Loucy (cell line): Measurements from ENCODE around the gene THPO.

Source experiments
- H2AFZ ChIP-seq: fragments of 200-600 bp; sonication (generic); 2 replicates; pipeline ENCODE4 v1.6.0; 2016; ENCODE audit warnings: antibody characterized with exemption, mild to moderate bottlenecking, low read length, moderate library complexity
- H3F3A ChIP-seq: fragments of 200-600 bp; 2 replicates; pipeline ENCODE4 v1.6.0; 2016; ENCODE audit warnings: antibody characterized with exemption, low read depth, mild to moderate bottlenecking
- H3K27me3 ChIP-seq: fragments of 200-600 bp; sonication (generic); 2 replicates; pipeline ENCODE4 v1.6.1; 2014; ENCODE audit warnings: low read length, mild to moderate bottlenecking; ENCODE audit not compliant: insufficient read depth, poor library complexity, severe bottlenecking
- H3K36me3 ChIP-seq: fragments of 200-600 bp; sonication (generic); 2 replicates; pipeline ENCODE4 v1.6.1; 2016; ENCODE audit warnings: low read length; ENCODE audit not compliant: insufficient read depth
- H3K4me1 ChIP-seq: fragments of 200-600 bp; sonication (generic); 2 replicates; pipeline ENCODE4 v1.5.1; 2014; ENCODE audit warnings: low read length, mild to moderate bottlenecking; ENCODE audit not compliant: insufficient read depth, poor library complexity, severe bottlenecking
- H3K4me2 ChIP-seq: fragments of 200-600 bp; sonication (generic); 2 replicates; pipeline ENCODE4 v1.6.0; 2014; ENCODE audit warnings: antibody characterized with exemption, low read length, low read depth, mild to moderate bottlenecking; ENCODE audit not compliant: poor library complexity, severe bottlenecking
- H3K4me3 ChIP-seq: fragments of 200-600 bp; sonication (generic); 2 replicates; pipeline ENCODE4 v1.5.1; 2014; ENCODE audit warnings: low read length, mild to moderate bottlenecking, mixed read lengths; ENCODE audit not compliant: poor library complexity, severe bottlenecking
- H3K79me2 ChIP-seq: fragments of 200-600 bp; sonication (generic); 2 replicates; pipeline ENCODE4 v1.6.1; 2014; ENCODE audit warnings: low read length; ENCODE audit not compliant: insufficient read depth
- H3K9ac ChIP-seq: fragments of 200-600 bp; sonication (generic); 2 replicates; pipeline ENCODE4 v1.6.0; 2014; ENCODE audit warnings: mild to moderate bottlenecking, low read depth, low read length, moderate library complexity; ENCODE audit not compliant: poor library complexity, severe bottlenecking
- H3K9me2 ChIP-seq: fragments of 200-600 bp; sonication (generic); replicated peaks from 2 replicates; pipeline ENCODE4 v1.6.1; 2016; ENCODE audit warnings: low read depth, low read length, mixed read lengths
- H3K9me3 ChIP-seq: fragments of 200-600 bp; sonication (generic); 2 replicates; pipeline ENCODE4 v1.6.1; 2014; ENCODE audit warnings: mild to moderate bottlenecking, antibody characterized with exemption, low read length, low read depth; ENCODE audit not compliant: insufficient read depth
- H4K20me1 ChIP-seq: fragments of 200-600 bp; sonication (generic); 2 replicates; pipeline ENCODE4 v1.6.0; 2014; ENCODE audit warnings: antibody characterized with exemption, low read length, mild to moderate bottlenecking; ENCODE audit not compliant: insufficient read depth, poor library complexity, severe bottlenecking
- EZH2phosphoT487 ChIP-seq: fragments of 200-600 bp; IDR thresholded peaks from 2 replicates; pipeline ENCODE4 v1.6.1; 2018; ENCODE audit warnings: antibody characterized with exemption, mild to moderate bottlenecking, moderate library complexity, borderline replicate concordance
- TF ChIP-seq, protein P1 (sequence below): fragments of 200-600 bp; sonication (generic); conservative IDR thresholded peaks from 2 replicates; pipeline ENCODE4 v1.5.1; 2014; ENCODE audit warnings: mild to moderate bottlenecking, antibody characterized with exemption, low read length

THPO gene

DNA sequence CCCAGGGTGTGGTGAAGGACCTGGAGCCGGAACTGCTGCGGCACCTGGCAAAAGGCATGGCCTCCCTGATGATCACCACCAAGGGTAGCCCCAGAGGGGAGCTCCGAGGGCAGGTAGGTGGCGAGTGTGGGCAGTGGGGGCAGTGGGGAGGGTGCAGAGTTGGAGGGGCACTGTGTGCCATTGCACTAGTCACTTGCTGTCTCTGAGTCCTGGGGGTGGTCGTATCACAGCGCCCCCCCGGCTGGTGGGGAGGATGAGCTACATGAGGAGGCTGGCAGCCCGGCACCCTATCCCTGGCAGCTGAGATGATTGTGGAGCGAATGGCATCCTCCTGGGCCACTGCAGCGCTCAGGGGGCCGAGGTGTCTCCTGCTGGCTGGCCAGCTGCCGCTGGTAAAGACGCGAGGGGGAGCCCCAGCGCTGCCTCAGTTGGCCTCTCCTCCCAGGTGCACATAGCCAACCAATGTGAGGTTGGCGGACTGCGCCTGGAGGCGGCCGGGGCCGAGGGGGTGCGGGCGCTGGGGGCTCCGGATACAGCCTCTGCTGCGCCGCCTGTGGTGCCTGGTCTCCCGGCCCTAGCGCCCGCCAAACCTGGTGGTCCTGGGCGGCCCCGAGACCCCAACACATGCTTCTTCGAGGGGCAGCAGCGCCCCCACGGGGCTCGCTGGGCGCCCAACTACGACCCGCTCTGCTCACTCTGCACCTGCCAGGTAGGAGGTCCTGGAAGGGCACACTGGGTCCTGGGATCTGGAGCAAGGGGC, 8.2 kb upstream of the THPO start:
- TF ChIP-seq, protein P1, sequence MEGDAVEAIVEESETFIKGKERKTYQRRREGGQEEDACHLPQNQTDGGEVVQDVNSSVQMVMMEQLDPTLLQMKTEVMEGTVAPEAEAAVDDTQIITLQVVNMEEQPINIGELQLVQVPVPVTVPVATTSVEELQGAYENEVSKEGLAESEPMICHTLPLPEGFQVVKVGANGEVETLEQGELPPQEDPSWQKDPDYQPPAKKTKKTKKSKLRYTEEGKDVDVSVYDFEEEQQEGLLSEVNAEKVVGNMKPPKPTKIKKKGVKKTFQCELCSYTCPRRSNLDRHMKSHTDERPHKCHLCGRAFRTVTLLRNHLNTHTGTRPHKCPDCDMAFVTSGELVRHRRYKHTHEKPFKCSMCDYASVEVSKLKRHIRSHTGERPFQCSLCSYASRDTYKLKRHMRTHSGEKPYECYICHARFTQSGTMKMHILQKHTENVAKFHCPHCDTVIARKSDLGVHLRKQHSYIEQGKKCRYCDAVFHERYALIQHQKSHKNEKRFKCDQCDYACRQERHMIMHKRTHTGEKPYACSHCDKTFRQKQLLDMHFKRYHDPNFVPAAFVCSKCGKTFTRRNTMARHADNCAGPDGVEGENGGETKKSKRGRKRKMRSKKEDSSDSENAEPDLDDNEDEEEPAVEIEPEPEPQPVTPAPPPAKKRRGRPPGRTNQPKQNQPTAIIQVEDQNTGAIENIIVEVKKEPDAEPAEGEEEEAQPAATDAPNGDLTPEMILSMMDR, result no peak
- no peak for TF ChIP-seq EZH2phosphoT487
- Histone ChIP-seq H2AFZ (no peak overlapping the region), H3K9me3 (no peaks in the 10 kb centered on the region), H3K4me1 (no peaks in the 10 kb centered on the region), H3K4me2 (no peak overlapping the region), H3K4me3 (no peak overlapping the region), H3K79me2 (no peaks in the 10 kb centered on the region), H3F3A (no peaks in the 10 kb centered on the region), H3K27me3 (no peaks in the 10 kb centered on the region), H3K9me2 (no peaks in the 10 kb centered on the region), H3K9ac (no peak overlapping the region), H3K36me3 (no peaks in the 10 kb centered on the region), H4K20me1 (no peaks in the 10 kb centered on the region)

DNA sequence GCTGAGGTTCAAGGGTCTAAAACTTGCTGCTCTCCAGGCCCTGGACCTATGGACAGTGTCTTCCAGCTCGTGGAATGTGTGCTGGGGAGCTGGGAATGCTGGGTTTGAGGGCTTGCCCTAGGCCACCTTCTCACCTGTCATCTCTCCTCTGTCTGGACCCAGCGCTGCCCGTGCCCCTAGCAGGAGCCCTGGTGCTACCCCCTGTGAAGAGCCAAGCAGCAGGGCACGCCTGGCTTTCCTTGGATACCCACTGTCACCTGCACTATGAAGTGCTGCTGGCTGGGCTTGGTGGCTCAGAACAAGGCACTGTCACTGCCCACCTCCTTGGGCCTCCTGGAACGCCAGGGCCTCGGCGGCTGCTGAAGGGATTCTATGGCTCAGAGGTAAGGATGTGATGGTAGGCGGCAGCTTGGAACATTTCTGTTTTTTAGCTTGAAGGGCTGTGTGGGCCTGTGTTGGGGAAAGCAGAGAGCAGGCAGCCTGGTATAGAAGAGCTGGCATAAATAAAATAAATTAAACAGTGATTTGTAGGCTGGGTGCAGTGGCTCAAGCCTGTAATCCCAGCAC, 6.9 kb upstream of the THPO start:
- no peaks in the 10 kb centered on the region for H3K4me1 ChIP-seq
- TF ChIP-seq, protein P1, result no peak
- TF ChIP-seq EZH2phosphoT487, result no peak
- no peaks in the 10 kb centered on the region for H3K36me3 ChIP-seq
- H3K9ac ChIP-seq, result no peak overlapping the region
- no peak overlapping the region for H3K4me3 ChIP-seq
- no peaks in the 10 kb centered on the region for H3K27me3 ChIP-seq
- H3K79me2 ChIP-seq, result no peaks in the 10 kb centered on the region
- H3F3A ChIP-seq, result no peaks in the 10 kb centered on the region
- no peaks in the 10 kb centered on the region for H4K20me1 ChIP-seq
- no peaks in the 10 kb centered on the region for H3K9me3 ChIP-seq
- H3K4me2 ChIP-seq, result no peak overlapping the region
- H2AFZ ChIP-seq, result no peak overlapping the region
- no peaks in the 10 kb centered on the region for H3K9me2 ChIP-seq

DNA sequence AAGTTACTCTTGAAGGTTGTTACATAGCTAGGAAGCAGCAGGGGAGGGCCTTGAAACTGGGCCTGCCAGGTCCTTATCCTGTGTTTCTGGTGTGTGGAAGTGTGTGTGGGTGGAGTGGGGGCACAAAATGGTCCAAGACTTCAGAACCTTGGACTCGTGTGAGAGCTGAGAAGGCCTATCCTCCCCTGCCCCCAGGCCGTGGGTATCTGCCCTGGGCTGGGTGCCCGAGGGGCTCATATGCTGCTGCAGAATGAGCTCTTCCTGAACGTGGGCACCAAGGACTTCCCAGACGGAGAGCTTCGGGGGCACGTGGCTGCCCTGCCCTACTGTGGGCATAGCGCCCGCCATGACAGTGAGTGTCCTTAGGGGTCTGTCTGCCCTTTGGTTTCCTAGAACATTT, 6.3 kb upstream of the THPO start:
- no peak overlapping the region for H2AFZ ChIP-seq
- no peaks in the 10 kb centered on the region for H3K9me3 ChIP-seq
- H3K9ac ChIP-seq, result no peak overlapping the region
- no peaks in the 10 kb centered on the region for H3K9me2 ChIP-seq
- H3K27me3 ChIP-seq, result no peaks in the 10 kb centered on the region
- TF ChIP-seq, protein P1, result no peak
- no peak for TF ChIP-seq EZH2phosphoT487
- H3K4me2 ChIP-seq, result no peak overlapping the region
- H3F3A ChIP-seq, result no peaks in the 10 kb centered on the region
- no peak overlapping the region for H3K4me3 ChIP-seq
- H3K79me2 ChIP-seq, result no peaks in the 10 kb centered on the region
- no peaks in the 10 kb centered on the region for H3K36me3 ChIP-seq
- H4K20me1 ChIP-seq, result no peaks in the 10 kb centered on the region
- H3K4me1 ChIP-seq, result no peaks in the 10 kb centered on the region
